Transverse colon (tissue), 3 donors: ENCODE results near the gene CYP51A1.

ENCODE experiments used
- CTCF ChIP-seq, 5 experiments: fragments of 200-600 bp in 3 of 5; fragments of 450-650 bp in 2 of 5; sonication (generic) in 3 of 5; IDR thresholded peaks; 1 replicate in 2 of 5; 2 replicates in 3 of 5; pipeline ENCODE4 v1.5.1; 2016 to 2017; ENCODE audit warnings: antibody characterized with exemption in 5 of 5, inconsistent platforms in 3 of 5, mild to moderate bottlenecking in 2 of 5, moderate library complexity in 1 of 5
- POLR2A ChIP-seq: fragments of 450-650 bp; IDR thresholded peaks from one replicate; pipeline ENCODE4 v1.6.1; 2016; ENCODE audit warnings: antibody characterized with exemption, mild to moderate bottlenecking, moderate library complexity

- TF ChIP-seq POLR2A = no peak
- TF ChIP-seq CTCF (IDR thresholded peaks at IDR 0.05) = no peak
Measured at GRCh38 chr7:92095380-92095779, 38.9 kb downstream of the CYP51A1 start.
